CD4-positive, alpha-beta memory T cell (primary cell): Measurements from ENCODE around the gene KCNJ4. TPM values are rescaled to one million over a fixed set of nuclear protein-coding genes. Genes with fewer than 3 reads are reported as not detected.
A peak's percentile ranks its signal among the peaks of the same experiment; 100 is the strongest.
"Not testable (repeated sequence)": the region's sequence is repeated elsewhere in the genome, so short reads cannot be mapped to it uniquely, and the experiment has no call there.

Experiments used
- CTCF ChIA-PET: fragments of 350-600 bp; sonication (Branson Sonifier 250); formaldehyde crosslinking; loops from one replicate; lab custom pipeline; 2021; ENCODE audit warnings: inconsistent platforms; ENCODE audit not compliant: partially characterized antibody; lab: Charles Lee
- POLR2A ChIA-PET: fragments of 350-600 bp; sonication (Branson Sonifier 250); formaldehyde crosslinking; loops from one replicate; lab custom pipeline; 2021; ENCODE audit not compliant: partially characterized antibody; lab: Charles Lee
- DNase-seq, 5 donors: peaks; one replicate each; pipeline versions ENCODE4 v3.0.0 to v3.0.0-alpha.2; 2020 to 2022; ENCODE audit warnings: mixed read lengths in 1 of 5
- H3K27ac ChIP-seq: one replicate; pipeline ENCODE4 v1.7.0; 2013; ENCODE audit warnings: low read depth, low read length
- H3K27me3 ChIP-seq: 2 replicates; pipeline ENCODE4 v1.7.0; 2013; ENCODE audit warnings: mild to moderate bottlenecking, low read length, moderate library complexity; ENCODE audit not compliant: insufficient read depth
- H3K36me3 ChIP-seq: 2 replicates; pipeline ENCODE4 v1.7.0; 2013; ENCODE audit warnings: mild to moderate bottlenecking, low read length, moderate library complexity; ENCODE audit not compliant: insufficient read depth
- H3K4me1 ChIP-seq: 2 replicates; pipeline ENCODE4 v1.7.0; 2013; ENCODE audit warnings: mild to moderate bottlenecking, low read length, moderate library complexity; ENCODE audit not compliant: insufficient read depth
- H3K4me3 ChIP-seq, 2 donors: one replicate each; pipeline ENCODE4 v1.7.0; 2013; ENCODE audit warnings: low read length in 2 of 2, mild to moderate bottlenecking in 1 of 2
- H3K9me3 ChIP-seq, 2 donors: one replicate each; pipeline ENCODE4 v1.7.0; 2013; ENCODE audit warnings: low read length in 2 of 2, control low read depth in 1 of 2; ENCODE audit not compliant: control insufficient read depth in 1 of 2
- H3K27ac Mint-ChIP-seq, 7 donors: one replicate each; pipeline ENCODE4 v1.8.0; 2020 to 2021; ENCODE audit warnings: mixed read lengths in 7 of 7, mild to moderate bottlenecking in 6 of 7, inconsistent platforms in 3 of 7, moderate library complexity in 3 of 7
- H3K27me3 Mint-ChIP-seq, 2 donors: one replicate each; pipeline ENCODE4 v1.8.0; 2020 to 2021; ENCODE audit warnings: mixed read lengths in 2 of 2
- H3K36me3 Mint-ChIP-seq, 2 donors: one replicate each; pipeline ENCODE4 v1.8.0; 2020 to 2021; ENCODE audit warnings: mixed read lengths in 2 of 2, inconsistent platforms in 1 of 2, mild to moderate bottlenecking in 1 of 2
- H3K4me1 Mint-ChIP-seq, 4 donors: one replicate each; pipeline ENCODE4 v1.8.0; 2020 to 2021; ENCODE audit warnings: mixed read lengths in 4 of 4, mild to moderate bottlenecking in 1 of 4
- H3K4me3 Mint-ChIP-seq, 8 donors: one replicate each; pipeline ENCODE4 v1.8.0; 2020 to 2021; ENCODE audit warnings: mixed read lengths in 8 of 8, mild to moderate bottlenecking in 7 of 8, moderate library complexity in 6 of 8, inconsistent platforms in 3 of 8
- H3K9me3 Mint-ChIP-seq, 8 donors: one replicate each; pipeline ENCODE4 v1.8.0; 2020 to 2021; ENCODE audit warnings: mixed read lengths in 8 of 8, mild to moderate bottlenecking in 5 of 8, inconsistent platforms in 3 of 8, moderate library complexity in 1 of 8
- intact Hi-C: fragments of 100-400 bp; cut with micrococcal nuclease; formaldehyde crosslinking; loops from one replicate; pipeline ENCODE4 v1.15.1; 2023
- polyA plus RNA-seq, 2 donors: library from polyadenylated mRNA; unstranded; fragments of 300-500 nt; fragmentation: Illumina TruSeq; gene quantifications; one replicate each; pipeline ENCODE4 v1.2.3, GENCODE V29; 2021
- total RNA-seq, 2 experiments: library from RNA; stranded (reverse); gene quantifications; one replicate each; pipeline ENCODE4 v1.2.3, GENCODE V29; 2021

KCNJ4 gene
- total and polyA plus RNA-seq, 4 experiments from 2014 or later, result not detected

GRCh38 chr22:38412435-38413084 lies 42.4 kb downstream of the KCNJ4 start:
- peak in 4 of 5 donors; percentile 22 to 38 (median 28) for DNase-seq
- H3K27ac Mint-ChIP-seq, result no peak overlapping the region
- ChIA-PET POLR2A (no interaction called here), CTCF (interaction anchor here (0.7 to 1.8 kb wide), 4 partner anchors 11 to 164 kb away, joined by 3 to 6 read pairs (median 4); no protein-coding TSS in a partner anchor)
- Histone ChIP-seq H3K9me3 (no peaks in the 10 kb centered on the region), H3K4me3 (no peak overlapping the region), H3K4me1 (peaks cover 7% of the 10 kb centered on the region), H3K27ac (no peak overlapping the region), H3K36me3 (no peaks in the 10 kb centered on the region), H3K27me3 (no peaks in the 10 kb centered on the region)
- intact Hi-C loops, result loop anchor here (2.0 kb wide), 1 partner anchor 158 kb away; the partner anchor contains the start of gene DMC1
- H3K27me3 Mint-ChIP-seq, result peaks cover 1 to 2% of the 10 kb centered on the region in 2 donors
- H3K9me3 Mint-ChIP-seq, result no peaks in the 10 kb centered on the region
- H3K4me1 Mint-ChIP-seq, result peaks cover 0 to 4% (median 2%) of the 10 kb centered on the region in 4 donors
- H3K36me3 Mint-ChIP-seq, result no peaks in the 10 kb centered on the region
- peak overlapping the region in 2 of 8 donors; percentile 31 to 55 for H3K4me3 Mint-ChIP-seq

GRCh38 chr22:38411016-38411415 lies 44.0 kb downstream of the KCNJ4 start:
- intact Hi-C loops, result no loop called here

GRCh38 chr22:38409916-38410315 lies 45.1 kb downstream of the KCNJ4 start:
- H3K27me3 ChIP-seq, H3K9me3 ChIP-seq, H3K27ac Mint-ChIP-seq, H3K9me3 Mint-ChIP-seq, DNase-seq, CTCF ChIA-PET, H3K27ac ChIP-seq, H3K27me3 Mint-ChIP-seq, H3K4me1 Mint-ChIP-seq, H3K4me1 ChIP-seq, intact Hi-C loops, H3K4me3 Mint-ChIP-seq, H3K4me3 ChIP-seq, H3K36me3 Mint-ChIP-seq, POLR2A ChIA-PET, H3K36me3 ChIP-seq: not testable (repeated sequence)

More at GRCh38 chr22:38411016-38411415, 44.0 kb downstream of the KCNJ4 start:
- H3K4me1 Mint-ChIP-seq, result peaks cover 0 to 4% (median 2%) of the 10 kb centered on the region in 4 donors
- ChIA-PET CTCF (no interaction called here), POLR2A (no interaction called here)
- Histone ChIP-seq H3K27ac (no peak overlapping the region), H3K4me1 (peaks cover 7% of the 10 kb centered on the region), H3K4me3 (no peak overlapping the region), H3K27me3 (no peaks in the 10 kb centered on the region), H3K36me3 (no peaks in the 10 kb centered on the region), H3K9me3 (no peaks in the 10 kb centered on the region)
- no peak for DNase-seq
- no peaks in the 10 kb centered on the region for H3K36me3 Mint-ChIP-seq
- H3K4me3 Mint-ChIP-seq, result no peak overlapping the region
- H3K27me3 Mint-ChIP-seq, result peaks cover 1 to 4% of the 10 kb centered on the region in 2 donors
- peak overlapping the region in 1 of 7 donors; percentile 24 for H3K27ac Mint-ChIP-seq
- no peaks in the 10 kb centered on the region for H3K9me3 Mint-ChIP-seq

- Histone ChIP-seq H3K4me3 (no peak overlapping the region), H3K27ac (no peak overlapping the region), H3K9me3 (no peaks in the 10 kb centered on the region), H3K27me3 (no peaks in the 10 kb centered on the region), H3K36me3 (no peaks in the 10 kb centered on the region), H3K4me1 (no peaks in the 10 kb centered on the region)
- Mint-ChIP-seq H3K27ac (no peak overlapping the region), H3K9me3 (no peaks in the 10 kb centered on the region), H3K4me1 (no peaks in the 10 kb centered on the region), H3K36me3 (no peaks in the 10 kb centered on the region), H3K27me3 (peaks cover 1 to 6% of the 10 kb centered on the region in 2 donors), H3K4me3 (no peak overlapping the region)
- intact Hi-C loops, result no loop called here
- ChIA-PET POLR2A (no interaction called here), CTCF (no interaction called here)
- no peak for DNase-seq
These were observed 48.4 kb downstream of the KCNJ4 start for GRCh38 chr22:38406617-38407016.

- Mint-ChIP-seq H3K4me1 (peaks cover 1 to 4% (median 3%) of the 10 kb centered on the region in 4 donors), H3K36me3 (no peaks in the 10 kb centered on the region), H3K9me3 (no peaks in the 10 kb centered on the region), H3K27me3 (peaks cover 1 to 8% of the 10 kb centered on the region in 2 donors), H3K27ac (peak overlapping the region in 2 of 7 donors; percentile 42 to 79), H3K4me3 (no peak overlapping the region)
- intact Hi-C loops, result no loop called here
- ChIA-PET CTCF (no interaction called here), POLR2A (no interaction called here)
- Histone ChIP-seq H3K4me1 (peaks cover 2% of the 10 kb centered on the region), H3K27me3 (no peaks in the 10 kb centered on the region), H3K36me3 (no peaks in the 10 kb centered on the region), H3K9me3 (no peaks in the 10 kb centered on the region), H3K4me3 (no peak overlapping the region), H3K27ac (no peak overlapping the region)
- DNase-seq, result no peak
These were observed 50.6 kb downstream of the KCNJ4 start for GRCh38 chr22:38404419-38404818.

- Mint-ChIP-seq H3K27ac (peak overlapping the region in 1 of 7 donors; percentile 42), H3K4me3 (no peak overlapping the region), H3K4me1 (peaks cover 1 to 6% (median 4%) of the 10 kb centered on the region in 4 donors), H3K36me3 (no peaks in the 10 kb centered on the region), H3K9me3 (no peaks in the 10 kb centered on the region), H3K27me3 (peaks cover 1 to 8% of the 10 kb centered on the region in 2 donors)
- H3K27me3 ChIP-seq, result no peaks in the 10 kb centered on the region
- no peak for DNase-seq
- peaks cover 4% of the 10 kb centered on the region for H3K4me1 ChIP-seq
- intact Hi-C loops, result no loop called here
- H3K36me3 ChIP-seq, result no peaks in the 10 kb centered on the region
- H3K27ac ChIP-seq, result no peak overlapping the region
- no peak overlapping the region for H3K4me3 ChIP-seq
- H3K9me3 ChIP-seq, result no peaks in the 10 kb centered on the region
- ChIA-PET POLR2A (no interaction called here), CTCF (no interaction called here)
These were observed 51.2 kb downstream of the KCNJ4 start for GRCh38 chr22:38403812-38404211.

GRCh38 chr22:38402204-38402603 lies 52.8 kb downstream of the KCNJ4 start:
- intact Hi-C loops, result no loop called here
- Histone ChIP-seq H3K27ac (no peak overlapping the region), H3K27me3 (no peaks in the 10 kb centered on the region), H3K4me3 (no peak overlapping the region), H3K9me3 (no peaks in the 10 kb centered on the region), H3K4me1 (peaks cover 4% of the 10 kb centered on the region), H3K36me3 (no peaks in the 10 kb centered on the region)
- CTCF ChIA-PET, result interaction anchor here (1.5 kb wide), 1 partner anchor 11 kb away, joined by 6 read pairs; no protein-coding TSS in a partner anchor
- Mint-ChIP-seq H3K27ac (no peak overlapping the region), H3K27me3 (peaks cover 0 to 6% of the 10 kb centered on the region in 2 donors), H3K9me3 (no peaks in the 10 kb centered on the region), H3K4me1 (peaks cover 1 to 7% (median 4%) of the 10 kb centered on the region in 4 donors), H3K36me3 (no peaks in the 10 kb centered on the region), H3K4me3 (no peak overlapping the region)
- POLR2A ChIA-PET, result no interaction called here
- DNase-seq, result no peak
